Motor neuron (in vitro differentiated cells): Measurements from ENCODE around the gene COTL1. TPM values are rescaled to one million over a fixed set of nuclear protein-coding genes. Genes with fewer than 3 reads are reported as not detected.

Experiments
- ATAC-seq, 8 experiments: fragments of 200-7000 bp; cut with Tn5 transposase; replicated peaks in 6 of 8; 2 replicates each; pipeline ENCODE4 v1.8.0; 2021; ENCODE audit warnings: mild to moderate bottlenecking in 8 of 8, moderate library complexity in 8 of 8
- H3K27ac ChIP-seq, 2 donors: fragments of 250-450 bp; sonication (Bioruptor Pico); 2 replicates each; pipeline ENCODE4 v1.9.0; 2021; ENCODE audit warnings: antibody characterized with exemption in 2 of 2, mild to moderate bottlenecking in 2 of 2, moderate library complexity in 1 of 2
- H3K4me1 ChIP-seq, 2 donors: fragments of 250-450 bp; sonication (Bioruptor Pico); replicated peaks in 1 of 2; 2 replicates each; pipeline ENCODE4 v1.6.1; 2021; ENCODE audit warnings: antibody characterized with exemption in 2 of 2, mild to moderate bottlenecking in 2 of 2, moderate library complexity in 1 of 2
- H3K4me3 ChIP-seq, 5 donors: fragments of 250-450 bp; sonication (Bioruptor Pico); 2 replicates each; pipeline ENCODE4 v1.9.0; 2021; ENCODE audit warnings: antibody characterized with exemption in 5 of 5, mild to moderate bottlenecking in 5 of 5, moderate library complexity in 4 of 5
- WGBS, 10 experiments: fragments of 450-650 bp; shearing (Covaris generic); methylation state at CpG; one replicate each; pipeline ENCODE4 v1.0.0; 2022; 5-methylcytosine and 5-hydroxymethylcytosine counted together
- in situ Hi-C, 9 experiments: fragments of 400-800 bp; cut with MboI; loops; one replicate each; pipeline ENCODE4 v1.15.0; 2021; ENCODE audit warnings: low sequenced_read_pairs in 9 of 9, low pct_unique_long_range_greater_than_20kb in 2 of 9; ENCODE audit not compliant: unreplicated experiment in 9 of 9
- total RNA-seq, 8 experiments: library from RNA; unstranded; fragments of 300-600 nt; gene quantifications; 2 replicates each; pipeline versions ENCODE4 v1.2.3 to v1.2.4, GENCODE V29; 2022

Gene COTL1
- total RNA-seq, 8 experiments from 2014 or later, result 9.3 to 710 (median 111) TPM

DNA sequence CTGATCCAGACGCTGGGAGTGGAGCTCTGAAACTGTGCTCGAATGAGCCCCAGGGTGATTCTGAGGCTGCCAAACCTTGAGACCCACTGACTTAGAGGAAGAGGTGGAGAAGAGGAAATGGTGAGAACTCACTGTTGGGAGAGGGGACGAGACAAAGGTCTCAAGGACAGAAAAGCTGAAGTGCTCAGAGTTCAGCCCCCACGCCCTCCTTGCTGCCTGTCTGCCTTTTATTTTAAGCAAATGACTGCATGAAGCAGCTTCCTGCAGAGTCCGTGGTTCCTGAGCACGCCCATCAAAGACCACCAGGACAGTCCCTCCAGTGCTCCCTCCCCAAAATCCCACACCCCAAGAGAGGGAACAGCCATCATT lies 20.4 kb downstream of the COTL1 start:
- Histone ChIP-seq H3K4me3 (no peak overlapping the region), H3K27ac (peak overlapping the region; percentile 6 to 57), H3K4me1 (peaks cover 71 to 78% of the 10 kb centered on the region in 2 donors)
- in situ Hi-C loops, result no loop called here
- ATAC-seq, result no peak
- 0 to 100% (median 57%) methylated on average over 1 to 3 of the region's 6 CpGs; no CpG with 5 or more reads in 4 of the 10 experiments for WGBS, 10 experiments

DNA sequence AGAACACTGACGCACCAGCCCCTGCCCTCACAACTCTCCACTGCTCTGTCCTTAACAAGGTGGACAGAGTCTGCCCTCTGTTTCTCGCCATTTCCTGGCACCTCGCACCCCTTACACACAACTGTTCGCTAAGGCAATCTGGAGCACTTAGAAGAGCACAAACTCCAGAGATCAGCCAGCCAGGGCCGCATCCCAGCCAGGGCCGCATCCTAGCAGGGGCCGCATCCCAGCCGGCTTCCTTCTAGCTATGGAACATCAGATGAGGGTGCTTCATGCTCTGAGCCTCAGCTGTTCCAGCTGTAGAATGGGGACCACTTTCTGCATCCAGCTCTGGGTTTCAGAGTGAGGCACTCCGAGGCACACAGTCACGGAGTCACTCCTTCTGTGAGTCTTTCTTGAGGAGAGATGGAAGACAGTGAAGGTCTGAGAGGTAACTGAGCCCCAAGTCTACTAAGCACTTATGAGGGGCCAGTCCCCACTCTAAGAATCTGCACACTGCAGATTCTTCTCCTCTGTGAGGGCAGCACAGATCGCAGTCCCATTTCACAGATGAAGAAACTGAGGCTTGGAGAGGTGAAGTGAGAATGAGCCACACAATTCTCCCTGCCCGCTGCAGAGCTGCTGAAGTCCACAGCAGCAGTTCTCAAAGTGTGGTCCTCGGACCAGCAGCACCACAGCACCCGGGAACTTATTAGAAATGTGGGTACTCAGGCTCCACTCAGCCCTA lies 20.9 kb downstream of the COTL1 start:
- H3K4me1 ChIP-seq, result peaks cover 69 to 77% of the 10 kb centered on the region in 2 donors
- in situ Hi-C loops, result no loop called here
- peak overlapping the region in 1 of 2 donors; percentile 6 for H3K27ac ChIP-seq
- H3K4me3 ChIP-seq, result no peak overlapping the region
- 67 to 100% (median 95%) methylated on average over 1 to 7 of the region's 14 CpGs; no CpG with 5 or more reads in 3 of the 10 experiments for WGBS, 10 experiments
- no peak for ATAC-seq

DNA sequence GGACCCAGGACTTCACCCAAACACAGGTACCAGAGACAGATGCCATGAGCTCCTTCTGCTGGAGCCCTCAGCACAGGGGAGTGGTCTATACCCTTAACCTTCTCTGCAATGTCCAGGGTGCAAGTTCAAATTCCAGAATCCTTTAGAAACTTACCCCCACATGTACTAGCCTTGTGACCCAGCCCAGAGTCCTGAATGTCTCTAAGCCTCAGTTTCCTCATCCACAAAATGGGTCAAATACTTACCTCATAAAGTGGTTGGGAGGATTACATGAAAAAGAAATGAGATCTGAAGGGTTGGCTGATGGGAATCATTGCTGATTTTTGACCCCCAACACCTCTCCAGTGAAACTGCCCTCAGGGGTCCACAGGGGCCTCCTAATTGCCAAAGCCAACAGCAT lies 21.7 kb downstream of the COTL1 start:
- Histone ChIP-seq H3K27ac (no peak overlapping the region), H3K4me3 (no peak overlapping the region), H3K4me1 (peaks cover 61 to 69% of the 10 kb centered on the region in 2 donors)
- no peak for ATAC-seq
- in situ Hi-C loops, result no loop called here

DNA sequence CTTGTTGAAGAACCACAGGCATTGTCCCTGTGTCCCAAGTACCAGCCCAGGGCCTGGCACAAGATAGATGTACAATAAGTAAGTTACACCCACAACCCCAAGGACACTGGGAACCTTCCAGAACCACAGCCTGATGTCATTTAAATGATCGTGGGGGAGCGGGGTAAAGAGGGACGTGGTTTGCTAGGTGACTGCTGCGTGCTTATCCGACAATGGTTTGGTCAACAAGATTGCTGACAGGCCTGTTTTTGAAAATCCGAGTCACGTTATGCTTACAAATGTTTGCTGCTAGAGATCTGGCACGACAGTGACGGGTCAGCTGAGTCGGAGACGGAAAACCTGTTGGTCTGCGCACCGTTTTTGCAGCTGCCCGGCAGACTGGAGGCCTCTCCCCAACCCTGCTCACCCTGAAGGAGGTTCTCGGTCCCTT lies 22.8 kb downstream of the COTL1 start:
- in situ Hi-C loops, result no loop called here
- H3K27ac ChIP-seq, result peak overlapping the region; percentile 58 to 60
- ATAC-seq, result peak in 1 of 8 experiments; percentile 1
- WGBS, 10 experiments, result 20 to 90% (median 77%) methylated on average over 1 to 14 of the region's 15 CpGs; no CpG with 5 or more reads in 2 of the 10 experiments
- peaks cover 50 to 58% of the 10 kb centered on the region in 2 donors for H3K4me1 ChIP-seq
- no peak overlapping the region for H3K4me3 ChIP-seq

DNA sequence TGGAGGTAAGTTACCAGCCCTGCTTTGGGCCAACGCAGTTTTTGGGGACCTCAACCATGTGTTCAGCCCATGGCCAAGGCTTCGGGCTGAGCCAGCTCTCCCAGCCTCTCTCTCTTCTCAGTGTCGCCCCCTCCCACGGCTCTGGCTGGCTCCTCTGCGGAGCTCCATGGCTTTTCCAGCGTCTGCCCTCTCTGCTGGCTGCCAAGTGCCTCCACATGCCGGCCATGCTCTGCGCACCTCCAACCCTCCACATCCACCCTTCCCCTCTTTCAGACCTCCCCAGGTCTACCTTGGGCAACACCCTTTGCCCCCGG lies 23.2 kb downstream of the COTL1 start:
- peak in 1 of 8 experiments; percentile 51 for ATAC-seq
- WGBS, 10 experiments, result 34 to 67% (median 67%) methylated on average over 1 to 8 of the region's 9 CpGs; no CpG with 5 or more reads in 5 of the 10 experiments
- peak overlapping the region in 1 of 5 donors; percentile 9 for H3K4me3 ChIP-seq
- in situ Hi-C loops, result no loop called here
- peaks cover 46 to 54% of the 10 kb centered on the region in 2 donors for H3K4me1 ChIP-seq
- H3K27ac ChIP-seq, result peak overlapping the region; percentile 58 to 60

DNA sequence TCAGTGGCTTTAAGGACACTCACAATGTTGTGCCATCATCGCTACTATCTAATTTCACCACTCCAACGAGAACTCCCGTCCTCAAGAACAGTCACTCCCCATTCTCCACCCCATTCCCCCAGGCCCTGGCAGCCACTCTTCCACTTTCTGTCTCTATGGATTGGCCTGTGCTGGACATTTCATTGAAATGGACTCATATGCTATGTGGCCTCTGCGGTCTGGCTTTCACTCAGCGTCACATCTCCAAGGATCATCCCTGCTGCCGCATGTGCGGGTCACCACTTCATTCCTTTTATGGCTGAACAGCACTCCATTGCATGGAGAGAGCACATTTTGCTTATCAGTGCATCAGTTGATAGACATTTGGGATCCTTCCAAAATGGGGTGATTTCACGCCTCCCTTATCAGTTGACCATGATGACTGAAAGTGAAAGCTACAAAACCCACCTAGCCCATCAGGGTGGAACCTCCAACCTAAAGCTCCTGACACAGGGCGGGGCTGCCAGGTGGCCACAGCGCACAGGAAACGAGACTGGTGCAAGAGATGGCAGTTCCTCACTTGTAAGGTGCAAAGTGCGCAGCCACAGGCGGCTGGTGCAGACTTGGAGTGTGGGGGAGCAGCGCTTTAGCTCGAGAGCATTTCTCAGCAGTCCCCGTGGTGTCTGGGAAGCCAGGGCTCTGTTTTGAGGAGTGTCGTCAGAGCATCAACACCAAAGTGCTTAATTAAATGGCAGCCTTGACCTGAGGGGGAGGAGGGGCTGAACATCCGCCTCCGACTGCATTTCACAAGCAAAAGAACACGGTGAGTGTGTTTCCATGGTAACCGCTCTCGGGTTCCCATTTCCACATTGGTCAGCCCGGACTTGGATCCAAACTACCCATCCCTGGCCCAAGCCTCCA lies 23.8 kb downstream of the COTL1 start:
- peaks cover 41 to 48% of the 10 kb centered on the region in 2 donors for H3K4me1 ChIP-seq
- in situ Hi-C loops, result no loop called here
- peak in 5 of 8 experiments; percentile 83 to 91 (median 86) for ATAC-seq
- H3K27ac ChIP-seq, result peak overlapping the region; percentile 59 to 60
- peak overlapping the region in 1 of 5 donors; percentile 9 for H3K4me3 ChIP-seq
- WGBS, 10 experiments, result 44 to 100% (median 79%) methylated on average over 1 to 11 of the region's 23 CpGs; no CpG with 5 or more reads in 2 of the 10 experiments

DNA sequence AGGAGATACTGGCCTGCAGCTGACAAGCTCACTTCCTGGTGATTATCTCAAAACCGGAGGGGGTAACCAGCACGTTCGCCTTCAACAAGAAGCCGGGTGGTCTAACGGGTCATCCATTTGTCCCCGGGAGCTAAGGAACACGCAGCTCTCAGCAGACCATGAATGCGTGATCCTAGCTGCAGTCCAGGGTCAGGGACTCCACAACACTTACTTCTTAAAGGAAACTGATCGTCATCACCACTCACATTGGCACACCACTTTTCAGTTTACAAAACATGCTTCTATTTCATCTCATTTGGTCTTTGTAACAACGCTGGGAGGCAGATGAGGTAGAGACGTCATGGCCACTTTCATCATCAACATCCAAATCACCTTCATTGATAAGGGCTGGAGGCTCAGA lies 25.2 kb downstream of the COTL1 start:
- in situ Hi-C loops, result no loop called here
- H3K4me3 ChIP-seq, result no peak overlapping the region
- peaks cover 29 to 35% of the 10 kb centered on the region in 2 donors for H3K4me1 ChIP-seq
- H3K27ac ChIP-seq, result peak overlapping the region in 1 of 2 donors; percentile 16
- ATAC-seq, result no peak
- 73 to 100% (median 84%) methylated on average over 2 to 8 of the region's 11 CpGs; no CpG with 5 or more reads in 3 of the 10 experiments for WGBS, 10 experiments

DNA sequence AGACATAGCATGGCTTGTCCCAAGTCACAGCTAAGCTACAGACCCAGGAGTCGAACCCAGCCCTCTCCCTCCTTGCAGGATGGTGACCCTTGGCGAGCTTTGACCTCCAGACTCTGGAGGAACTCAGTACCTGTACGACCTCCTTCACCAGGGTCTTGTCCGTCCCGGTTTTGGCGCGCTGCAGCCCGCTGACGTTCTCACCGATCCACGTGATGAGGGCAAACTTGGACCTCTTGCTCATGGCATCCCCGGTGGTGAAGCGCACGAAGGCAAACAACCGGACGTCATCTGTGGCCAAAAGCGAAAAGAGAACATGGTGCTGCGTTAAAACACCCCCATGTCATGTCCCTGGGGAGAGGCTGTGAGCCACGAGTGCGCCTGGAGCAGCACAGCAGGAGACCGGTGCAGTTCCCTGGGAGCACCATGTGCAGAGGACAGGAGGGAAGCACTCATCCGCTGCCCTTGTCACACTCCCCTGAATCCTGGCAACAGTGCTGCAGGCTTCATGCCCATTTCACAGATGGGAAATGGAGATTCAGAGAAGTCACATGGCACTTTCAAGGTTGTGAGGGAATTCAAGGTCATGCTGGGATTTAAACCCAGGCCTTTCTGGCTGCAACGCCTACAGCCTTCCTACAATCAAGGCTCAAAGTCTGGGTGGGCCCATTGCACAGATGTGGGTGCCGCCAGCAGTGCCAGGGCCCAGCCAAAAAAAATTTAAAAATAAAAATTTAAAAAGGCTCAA lies 27.7 kb downstream of the COTL1 start:
- WGBS, 10 experiments, result 80 to 100% (median 93%) methylated on average over 1 to 13 of the region's 24 CpGs
- Histone ChIP-seq H3K4me3 (no peak overlapping the region), H3K27ac (no peak overlapping the region), H3K4me1 (peaks cover 34 to 35% of the 10 kb centered on the region in 2 donors)
- in situ Hi-C loops, result no loop called here
- no peak for ATAC-seq

DNA sequence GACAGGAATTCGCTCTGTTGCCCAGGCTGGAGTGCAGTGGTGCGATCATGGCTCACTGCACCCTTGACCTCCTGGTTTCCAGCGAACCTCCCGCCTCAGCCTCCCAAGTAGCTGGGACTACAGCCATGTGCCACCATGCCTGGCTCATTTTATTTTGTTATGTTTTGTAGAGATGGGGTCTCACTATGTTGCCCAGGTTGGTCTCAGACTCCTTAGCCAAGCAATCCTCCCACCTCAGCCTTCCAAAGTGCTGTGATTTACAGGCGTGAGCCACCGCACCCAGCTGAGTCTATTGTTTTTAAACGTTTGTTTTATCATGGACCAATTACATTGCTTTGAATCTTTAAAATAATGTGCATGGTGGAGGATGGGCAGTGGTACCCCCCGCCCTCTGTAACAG lies 28.9 kb downstream of the COTL1 start:
- no peak overlapping the region for H3K4me3 ChIP-seq
- WGBS, 10 experiments, result 64 to 100% (median 96%) methylated on average over 2 to 7 of the region's 8 CpGs
- ATAC-seq, result no peak
- H3K27ac ChIP-seq, result no peak overlapping the region
- in situ Hi-C loops, result no loop called here
- H3K4me1 ChIP-seq, result peaks cover 22 to 25% of the 10 kb centered on the region in 2 donors

DNA sequence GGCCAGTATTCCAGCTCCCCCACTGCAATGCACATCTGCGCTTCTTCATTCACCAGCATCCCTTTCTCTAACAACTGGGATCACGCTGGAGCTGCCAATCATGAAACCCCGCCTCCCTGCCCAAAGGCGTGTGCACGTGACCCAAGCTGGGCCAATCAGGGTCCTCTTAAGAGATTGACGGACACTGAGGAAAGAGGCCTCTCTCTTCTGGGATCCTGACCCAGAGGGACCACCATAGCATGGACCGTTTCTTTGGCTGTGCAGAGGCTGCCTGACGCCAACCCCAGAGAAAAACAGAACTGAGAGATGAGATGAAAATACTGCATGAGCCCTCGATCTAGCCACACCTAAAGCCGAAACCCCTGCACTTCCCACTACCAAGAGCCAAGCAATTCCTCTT lies 32.0 kb downstream of the COTL1 start:
- Histone ChIP-seq H3K4me3 (no peak overlapping the region), H3K27ac (peak overlapping the region; percentile 4 to 38), H3K4me1 (peaks cover 10 to 16% of the 10 kb centered on the region in 2 donors)
- WGBS, 10 experiments, result 44 to 100% (median 63%) methylated on average over 1 to 6 of the region's 10 CpGs; no CpG with 5 or more reads in 3 of the 10 experiments
- in situ Hi-C loops, result no loop called here
- peak in 5 of 8 experiments; percentile 92 to 99 (median 98) for ATAC-seq

DNA sequence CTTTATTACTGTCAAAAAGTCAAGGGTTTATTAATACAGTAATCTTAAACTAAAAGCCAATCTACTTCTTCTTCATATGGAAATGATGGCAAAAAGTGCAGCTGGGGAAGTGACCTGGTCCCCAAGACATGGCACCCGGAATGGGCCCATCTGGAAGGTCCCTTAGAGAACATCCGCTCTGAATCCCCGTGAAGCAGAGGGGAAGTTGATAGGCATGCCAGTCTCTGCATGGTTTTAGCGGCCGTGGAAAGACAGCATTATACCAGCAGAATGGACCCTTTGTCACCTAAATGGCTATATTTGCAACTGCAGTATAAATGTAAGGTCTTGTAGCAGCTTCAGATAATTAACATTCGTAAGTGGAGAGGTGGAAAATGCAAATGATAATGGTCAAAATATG lies 32.4 kb downstream of the COTL1 start:
- H3K27ac ChIP-seq, result peak overlapping the region; percentile 24 to 38
- peak in 5 of 8 experiments; percentile 25 to 50 (median 35) for ATAC-seq

DNA sequence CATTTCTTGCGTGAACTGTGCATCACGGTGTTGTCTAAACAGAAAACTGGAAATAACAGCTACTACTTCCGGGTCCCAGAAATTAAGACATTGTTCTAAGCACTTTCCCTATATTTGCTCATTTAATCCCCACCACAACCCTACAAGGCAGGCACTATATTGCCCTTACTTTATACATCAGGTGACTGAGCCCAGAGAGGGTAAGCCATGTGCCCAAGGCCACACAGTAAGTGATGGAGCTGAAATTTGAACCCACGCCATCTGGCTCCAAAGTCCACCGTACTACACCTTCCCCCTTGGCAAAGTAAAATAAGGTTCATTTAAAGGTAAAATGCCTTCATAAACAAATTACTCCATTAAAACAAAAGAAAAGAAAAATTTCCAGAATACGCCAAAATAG lies 33.2 kb downstream of the COTL1 start:
- 82 to 100% (median 100%) methylated on average over 1 to 6 of the region's 6 CpGs for WGBS, 10 experiments
- Histone ChIP-seq H3K4me1 (peaks cover 10 to 16% of the 10 kb centered on the region in 2 donors), H3K27ac (no peak overlapping the region), H3K4me3 (no peak overlapping the region)
- no peak for ATAC-seq
- in situ Hi-C loops, result no loop called here

More for the DNA sequence above, 32.4 kb downstream of the COTL1 start:
- 46 to 96% (median 85%) methylated on average over 3 to 6 of the region's 6 CpGs; no CpG with 5 or more reads in 5 of the 10 experiments for WGBS, 10 experiments
- H3K4me3 ChIP-seq, result no peak overlapping the region
- in situ Hi-C loops, result no loop called here
- H3K4me1 ChIP-seq, result peaks cover 10 to 16% of the 10 kb centered on the region in 2 donors
